Retina (tissue), 1 donor: ENCODE results near the gene YIF1A.
"Not testable (repeated sequence)": the region's sequence is repeated elsewhere in the genome, so short reads cannot be mapped to it uniquely, and the experiment has no call there.

ENCODE experiments used
- DNase-seq: peaks from one replicate; pipeline ENCODE4 v3.0.0-alpha.2; 2016

Gene YIF1A

GRCh38 chr11:66284526-66285078, 4.3 kb downstream of the YIF1A start:
- DNase-seq = no peak

- no peak for DNase-seq
Measured at GRCh38 chr11:66283461-66284105, 5.4 kb downstream of the YIF1A start.

GRCh38 chr11:66282468-66283455, 6.2 kb downstream of the YIF1A start:
- DNase-seq = peak; percentile 95

GRCh38 chr11:66281776-66282467, 7.0 kb downstream of the YIF1A start:
- peak; percentile 57 for DNase-seq

- DNase-seq = no peak
Measured at GRCh38 chr11:66281001-66281400, 7.9 kb downstream of the YIF1A start.

GRCh38 chr11:66280428-66280827, 8.5 kb downstream of the YIF1A start:
- DNase-seq = peak; percentile 82

GRCh38 chr11:66279092-66279734, 9.7 kb downstream of the YIF1A start:
- no peak for DNase-seq

- DNase-seq = peak; percentile 39
Measured at GRCh38 chr11:66278363-66279091, 10.4 kb downstream of the YIF1A start.

- DNase-seq = peak; percentile 60
Measured at GRCh38 chr11:66277471-66278362, 11.2 kb downstream of the YIF1A start, which contains the start of gene CNIH2. Gene CNIH2 (plus strand): TSS chr11:66278175. CDS start chr11:66278457, 282 bp downstream.

- not testable (repeated sequence) for DNase-seq
Measured at GRCh38 chr11:66277064-66277463, 11.9 kb downstream of the YIF1A start.

- not testable (repeated sequence) for DNase-seq
Measured at GRCh38 chr11:66276619-66277018, 12.3 kb downstream of the YIF1A start.

- DNase-seq = no peak
Measured at GRCh38 chr11:66275984-66276612, 12.8 kb downstream of the YIF1A start.

GRCh38 chr11:66275396-66275795, 13.5 kb downstream of the YIF1A start:
- DNase-seq = no peak

- no peak for DNase-seq
Measured at GRCh38 chr11:66274219-66274618, 14.7 kb downstream of the YIF1A start.

- no peak for DNase-seq
Measured at GRCh38 chr11:66272596-66272995, 16.3 kb downstream of the YIF1A start.

- DNase-seq = no peak
Measured at GRCh38 chr11:66271816-66272215, 17.1 kb downstream of the YIF1A start.

- peak; percentile 68 for DNase-seq
Measured at GRCh38 chr11:66268952-66269905, 19.7 kb downstream of the YIF1A start.

- DNase-seq = peak; percentile 99
Measured at GRCh38 chr11:66268244-66268951, 20.5 kb downstream of the YIF1A start, which contains the start of gene RAB1B. Gene RAB1B (plus strand): TSS chr11:66268639. CDS start chr11:66268680, 41 bp downstream.
